ENCODE results near the gene GLUL.
"Not testable (repeated sequence)": the region's sequence is repeated elsewhere in the genome, so short reads cannot be mapped to it uniquely, and the experiment has no call there.

The GLUL gene

GRCh38 chr1:182383934-182384333 is 7.7 kb downstream of the GLUL start:
- Mint-ChIP-seq H3K9me3 (no peaks in the 10 kb centered on the region), H3K36me3 (peaks cover 15% of the 10 kb centered on the region), H3K4me3 (no peak overlapping the region), H3K27me3 (no peaks in the 10 kb centered on the region), H3K4me1 (peaks cover 5% of the 10 kb centered on the region), H3K27ac (no peak overlapping the region)

- H3K4me3 Mint-ChIP-seq: no peak overlapping the region
- H3K36me3 Mint-ChIP-seq: peaks cover 15% of the 10 kb centered on the region
- H3K27me3 Mint-ChIP-seq: no peaks in the 10 kb centered on the region
- H3K9me3 Mint-ChIP-seq: no peaks in the 10 kb centered on the region
- no peak overlapping the region for H3K27ac Mint-ChIP-seq
- H3K4me1 Mint-ChIP-seq: no peaks in the 10 kb centered on the region
Observed at GRCh38 chr1:182383037-182383661, 8.4 kb downstream of the GLUL start.

GRCh38 chr1:182381962-182382819 is 9.4 kb downstream of the GLUL start:
- peaks cover 15% of the 10 kb centered on the region for H3K36me3 Mint-ChIP-seq

GRCh38 chr1:182380199-182380598 is 11.4 kb downstream of the GLUL start:
- no peaks in the 10 kb centered on the region for H3K27me3 Mint-ChIP-seq
- no peaks in the 10 kb centered on the region for H3K4me1 Mint-ChIP-seq
- H3K4me3 Mint-ChIP-seq: no peak overlapping the region
- no peaks in the 10 kb centered on the region for H3K9me3 Mint-ChIP-seq
- peaks cover 10% of the 10 kb centered on the region for H3K36me3 Mint-ChIP-seq
- no peak overlapping the region for H3K27ac Mint-ChIP-seq

More at GRCh38 chr1:182381962-182382819, 9.4 kb downstream of the GLUL start:
- Mint-ChIP-seq H3K27ac (no peak overlapping the region), H3K27me3 (no peaks in the 10 kb centered on the region), H3K4me3 (no peak overlapping the region), H3K4me1 (no peaks in the 10 kb centered on the region), H3K9me3 (no peaks in the 10 kb centered on the region)

GRCh38 chr1:182379781-182380180 is 11.8 kb downstream of the GLUL start:
- H3K27me3 Mint-ChIP-seq, H3K4me3 Mint-ChIP-seq, H3K36me3 Mint-ChIP-seq, H3K4me1 Mint-ChIP-seq, H3K27ac Mint-ChIP-seq, H3K9me3 Mint-ChIP-seq: not testable (repeated sequence)

DNA sequence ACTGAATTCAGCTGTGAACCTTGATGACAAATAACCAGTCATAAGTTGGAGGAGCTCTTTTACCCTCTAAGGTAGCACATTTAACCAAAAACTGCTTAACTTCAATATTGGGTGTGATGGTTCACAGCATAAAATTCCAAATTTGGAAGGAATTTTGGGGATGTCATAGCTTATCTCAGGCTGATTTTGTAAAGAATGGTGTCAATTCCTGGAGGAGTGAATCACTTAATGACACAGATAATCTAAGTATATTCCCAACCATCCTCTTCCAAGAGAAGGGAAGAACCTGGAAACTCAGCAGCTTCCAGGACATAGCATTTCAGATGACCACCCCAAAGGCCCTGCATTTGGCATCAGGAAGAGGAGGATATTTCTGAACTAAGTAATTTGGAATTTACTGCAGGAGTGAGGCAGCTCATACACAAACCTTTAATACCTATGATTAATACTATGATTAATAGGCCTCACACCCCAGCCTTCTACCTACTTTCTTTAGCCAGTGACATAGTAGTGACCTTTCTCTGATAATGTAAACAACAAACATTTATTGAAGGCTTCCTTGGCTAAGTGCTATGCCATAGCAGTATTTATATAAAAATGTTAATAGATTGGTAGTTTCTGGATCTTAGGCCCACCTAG is 14.5 kb downstream of the GLUL start:
- Mint-ChIP-seq H3K27ac (no peak overlapping the region), H3K4me3 (no peak overlapping the region), H3K36me3 (no peaks in the 10 kb centered on the region)

GRCh38 chr1:182374101-182374834 is 17.3 kb downstream of the GLUL start:
- Mint-ChIP-seq H3K27me3 (no peaks in the 10 kb centered on the region), H3K4me1 (no peaks in the 10 kb centered on the region), H3K36me3 (no peaks in the 10 kb centered on the region), H3K4me3 (no peak overlapping the region), H3K9me3 (no peaks in the 10 kb centered on the region), H3K27ac (no peak overlapping the region)

More for the DNA sequence above, 14.5 kb downstream of the GLUL start:
- no peaks in the 10 kb centered on the region for H3K4me1 Mint-ChIP-seq
- H3K9me3 Mint-ChIP-seq: no peaks in the 10 kb centered on the region
- no peaks in the 10 kb centered on the region for H3K27me3 Mint-ChIP-seq

- peaks cover 2% of the 10 kb centered on the region for H3K27me3 Mint-ChIP-seq
Observed at GRCh38 chr1:182370532-182370931, 21.1 kb downstream of the GLUL start.

DNA sequence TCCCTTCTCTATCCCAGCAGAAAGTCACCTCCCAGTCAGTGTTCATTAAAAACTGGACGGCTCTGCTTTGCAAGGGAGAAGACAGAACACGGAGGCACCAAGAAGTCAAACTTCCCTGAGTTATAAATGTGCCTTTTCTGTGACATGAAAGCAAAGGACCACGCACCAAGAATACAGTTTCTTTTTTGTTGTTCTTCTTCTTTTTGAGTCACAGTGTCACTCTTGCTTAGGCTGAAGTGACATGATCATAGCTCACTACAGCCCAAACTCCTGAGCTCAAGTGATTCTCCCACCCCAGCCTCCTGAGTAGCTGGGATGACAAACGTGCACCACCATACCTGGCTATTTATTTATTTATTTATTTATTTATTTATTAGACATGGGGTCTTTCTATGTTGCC is 22.7 kb downstream of the GLUL start:
- Mint-ChIP-seq H3K27ac (no peak overlapping the region), H3K9me3 (peaks cover 4% of the 10 kb centered on the region), H3K27me3 (peaks cover 2% of the 10 kb centered on the region), H3K36me3 (no peaks in the 10 kb centered on the region), H3K4me3 (no peak overlapping the region), H3K4me1 (no peaks in the 10 kb centered on the region)

More at GRCh38 chr1:182370532-182370931, 21.1 kb downstream of the GLUL start:
- Mint-ChIP-seq H3K36me3 (no peaks in the 10 kb centered on the region), H3K27ac (no peak overlapping the region), H3K9me3 (peaks cover 4% of the 10 kb centered on the region), H3K4me1 (no peaks in the 10 kb centered on the region), H3K4me3 (no peak overlapping the region)

GRCh38 chr1:182368358-182368757 is 23.2 kb downstream of the GLUL start:
- peaks cover 2% of the 10 kb centered on the region for H3K27me3 Mint-ChIP-seq
- H3K27ac Mint-ChIP-seq: no peak overlapping the region
- no peaks in the 10 kb centered on the region for H3K36me3 Mint-ChIP-seq
- H3K4me1 Mint-ChIP-seq: no peaks in the 10 kb centered on the region
- peaks cover 4% of the 10 kb centered on the region for H3K9me3 Mint-ChIP-seq
- no peak overlapping the region for H3K4me3 Mint-ChIP-seq

- Mint-ChIP-seq H3K27ac (no peak overlapping the region), H3K36me3 (no peaks in the 10 kb centered on the region), H3K27me3 (peaks cover 2% of the 10 kb centered on the region), H3K4me1 (no peaks in the 10 kb centered on the region), H3K9me3 (peaks cover 4% of the 10 kb centered on the region), H3K4me3 (no peak overlapping the region)
Observed at GRCh38 chr1:182367926-182368325, 23.7 kb downstream of the GLUL start.

DNA sequence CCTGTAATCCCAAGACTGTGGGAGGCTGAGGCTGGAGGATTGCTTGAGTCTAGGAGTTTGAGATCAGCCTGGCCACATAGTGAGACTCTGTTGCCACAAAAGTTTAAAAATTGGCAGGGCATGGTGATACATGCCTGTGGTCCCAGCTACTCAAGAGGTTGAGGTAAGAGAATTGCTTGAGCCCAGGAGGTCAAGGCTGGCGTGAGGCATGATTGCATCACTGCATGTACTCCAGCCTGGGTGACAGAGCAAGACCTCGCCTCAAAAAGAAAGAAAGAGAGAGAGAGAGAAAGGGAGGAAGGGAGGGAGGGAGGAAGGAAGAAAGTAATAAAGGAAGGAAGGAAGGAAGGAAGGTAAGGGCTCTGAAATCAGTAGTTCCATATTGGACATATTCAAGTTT is 25.0 kb downstream of the GLUL start:
- no peaks in the 10 kb centered on the region for H3K36me3 Mint-ChIP-seq
- H3K4me3 Mint-ChIP-seq: no peak overlapping the region
- peaks cover 2% of the 10 kb centered on the region for H3K27me3 Mint-ChIP-seq
- no peaks in the 10 kb centered on the region for H3K4me1 Mint-ChIP-seq
- no peak overlapping the region for H3K27ac Mint-ChIP-seq
- peaks cover 4% of the 10 kb centered on the region for H3K9me3 Mint-ChIP-seq

DNA sequence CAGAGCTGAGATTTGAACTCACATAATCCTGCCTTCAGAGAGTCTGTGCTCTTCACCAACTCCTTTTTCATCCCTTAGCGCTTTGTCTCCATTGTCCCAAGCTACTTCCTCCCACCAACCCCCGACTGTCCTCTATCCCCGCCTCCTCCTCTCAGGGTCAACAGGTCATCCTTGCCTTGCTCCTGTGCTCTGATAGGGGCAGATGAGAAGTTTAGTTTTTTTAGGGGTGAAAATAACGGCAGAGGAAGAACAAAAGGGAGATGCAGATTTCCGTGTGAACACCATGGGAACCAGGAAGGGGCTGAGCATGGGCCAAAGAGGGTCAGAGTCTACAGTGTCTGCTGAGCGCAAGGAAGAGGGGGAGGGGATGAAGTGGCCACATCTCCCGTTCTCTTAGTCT is 31.9 kb downstream of the GLUL start:
- Mint-ChIP-seq H3K4me3 (no peak overlapping the region), H3K27ac (no peak overlapping the region)

DNA sequence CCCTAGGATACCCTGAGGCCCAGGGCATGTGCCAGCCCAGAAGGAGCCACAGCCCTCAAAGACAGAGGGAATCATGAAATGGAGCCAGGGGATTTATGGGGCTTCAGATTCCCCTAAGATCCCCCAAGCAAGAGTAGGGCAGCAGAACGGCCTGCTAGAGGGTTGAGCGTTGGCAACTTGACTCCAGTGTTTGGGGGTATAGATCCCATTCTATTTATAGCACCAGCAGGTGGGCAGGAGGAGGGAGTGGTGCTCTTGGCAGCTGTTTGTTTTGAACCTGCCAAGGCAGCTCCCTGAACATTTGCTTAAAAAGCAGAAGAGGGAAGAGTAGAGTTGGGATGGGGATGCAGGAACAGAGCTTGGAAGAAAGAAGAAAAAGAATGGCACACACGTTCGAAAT is 33.7 kb downstream of the GLUL start:
- no peaks in the 10 kb centered on the region for H3K9me3 Mint-ChIP-seq
- H3K27me3 Mint-ChIP-seq: peaks cover 1% of the 10 kb centered on the region
- H3K27ac Mint-ChIP-seq: no peak overlapping the region
- no peak overlapping the region for H3K4me3 Mint-ChIP-seq
- H3K36me3 Mint-ChIP-seq: no peaks in the 10 kb centered on the region
- no peaks in the 10 kb centered on the region for H3K4me1 Mint-ChIP-seq

More for the DNA sequence above, 31.9 kb downstream of the GLUL start:
- H3K36me3 Mint-ChIP-seq: no peaks in the 10 kb centered on the region
- H3K4me1 Mint-ChIP-seq: no peaks in the 10 kb centered on the region
- no peaks in the 10 kb centered on the region for H3K9me3 Mint-ChIP-seq
- no peaks in the 10 kb centered on the region for H3K27me3 Mint-ChIP-seq

GRCh38 chr1:182357171-182357570 is 34.4 kb downstream of the GLUL start:
- no peaks in the 10 kb centered on the region for H3K36me3 Mint-ChIP-seq
- H3K4me3 Mint-ChIP-seq: no peak overlapping the region
- H3K4me1 Mint-ChIP-seq: no peaks in the 10 kb centered on the region
- H3K27ac Mint-ChIP-seq: no peak overlapping the region
- H3K27me3 Mint-ChIP-seq: peaks cover 1% of the 10 kb centered on the region
- no peaks in the 10 kb centered on the region for H3K9me3 Mint-ChIP-seq
